Loucy (cell line): ENCODE results near the gene KDM5C.

Experiments
- EZH2phosphoT487 ChIP-seq: fragments of 200-600 bp; IDR thresholded peaks from 2 replicates; pipeline ENCODE4 v1.6.1; 2018; ENCODE audit warnings: antibody characterized with exemption, mild to moderate bottlenecking, moderate library complexity, borderline replicate concordance
- TF ChIP-seq, protein P1 (sequence below): fragments of 200-600 bp; sonication (generic); conservative IDR thresholded peaks from 2 replicates; pipeline ENCODE4 v1.5.1; 2014; ENCODE audit warnings: mild to moderate bottlenecking, antibody characterized with exemption, low read length

DNA sequence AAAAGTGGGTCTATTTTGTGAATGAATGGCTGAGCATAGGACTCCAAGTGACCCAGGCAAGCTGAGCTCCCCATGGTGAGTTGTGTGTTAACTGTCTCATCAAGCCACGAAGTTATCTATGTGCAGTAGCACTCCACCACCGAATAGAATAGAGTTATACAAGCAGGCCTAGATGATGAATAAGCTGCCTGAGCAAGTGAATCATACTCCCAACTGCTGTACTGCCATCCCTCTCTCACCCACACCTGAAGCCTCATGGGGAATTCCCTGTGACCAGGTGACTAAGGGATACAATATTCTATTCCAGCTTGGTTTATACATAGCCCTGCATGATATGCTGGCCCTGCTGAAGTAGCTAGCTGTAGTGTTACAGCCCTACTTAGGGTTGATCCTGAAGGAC, 38.7 kb downstream of the KDM5C start:
- TF ChIP-seq, protein P1, sequence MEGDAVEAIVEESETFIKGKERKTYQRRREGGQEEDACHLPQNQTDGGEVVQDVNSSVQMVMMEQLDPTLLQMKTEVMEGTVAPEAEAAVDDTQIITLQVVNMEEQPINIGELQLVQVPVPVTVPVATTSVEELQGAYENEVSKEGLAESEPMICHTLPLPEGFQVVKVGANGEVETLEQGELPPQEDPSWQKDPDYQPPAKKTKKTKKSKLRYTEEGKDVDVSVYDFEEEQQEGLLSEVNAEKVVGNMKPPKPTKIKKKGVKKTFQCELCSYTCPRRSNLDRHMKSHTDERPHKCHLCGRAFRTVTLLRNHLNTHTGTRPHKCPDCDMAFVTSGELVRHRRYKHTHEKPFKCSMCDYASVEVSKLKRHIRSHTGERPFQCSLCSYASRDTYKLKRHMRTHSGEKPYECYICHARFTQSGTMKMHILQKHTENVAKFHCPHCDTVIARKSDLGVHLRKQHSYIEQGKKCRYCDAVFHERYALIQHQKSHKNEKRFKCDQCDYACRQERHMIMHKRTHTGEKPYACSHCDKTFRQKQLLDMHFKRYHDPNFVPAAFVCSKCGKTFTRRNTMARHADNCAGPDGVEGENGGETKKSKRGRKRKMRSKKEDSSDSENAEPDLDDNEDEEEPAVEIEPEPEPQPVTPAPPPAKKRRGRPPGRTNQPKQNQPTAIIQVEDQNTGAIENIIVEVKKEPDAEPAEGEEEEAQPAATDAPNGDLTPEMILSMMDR, result no peak
- no peak for TF ChIP-seq EZH2phosphoT487
